GM23248 (cell line): Measurements from ENCODE around the gene TBC1D14.

Experiments used
- EZH2 ChIP-seq: fragments of 200-600 bp; sonication (generic); IDR thresholded peaks from 2 replicates; pipeline ENCODE4 v1.6.1; 2018; ENCODE audit warnings: antibody characterized with exemption, mild to moderate bottlenecking; ENCODE audit not compliant: insufficient read depth, poor library complexity, severe bottlenecking
- EZH2phosphoT487 ChIP-seq: fragments of 200-600 bp; sonication (generic); IDR thresholded peaks from 2 replicates; pipeline ENCODE4 v1.6.1; 2018; ENCODE audit warnings: antibody characterized with exemption, moderate library complexity, mild to moderate bottlenecking, low read depth; ENCODE audit not compliant: insufficient read depth

DNA sequence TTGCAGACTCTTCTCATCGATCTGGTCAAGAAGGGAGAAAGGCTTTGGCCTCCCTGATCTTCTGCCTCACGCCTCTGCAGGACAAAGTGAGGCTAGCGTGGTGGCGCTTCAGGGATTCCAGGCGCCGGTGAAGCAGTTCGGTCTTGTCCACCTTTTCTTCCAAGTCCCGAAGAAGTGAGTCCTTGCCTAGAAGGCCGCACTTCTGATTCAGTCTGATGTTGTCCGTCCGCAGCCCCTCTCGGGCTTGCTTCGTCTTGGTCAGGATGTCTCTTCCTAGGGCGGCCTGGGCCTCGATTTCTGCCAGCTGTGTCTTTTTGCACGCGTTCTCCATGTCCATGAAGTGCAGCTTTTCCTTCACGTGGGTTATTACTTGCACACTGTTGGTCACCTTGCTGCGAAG lies 131.6 kb downstream of the TBC1D14 start:
- TF ChIP-seq EZH2 (no peak), EZH2phosphoT487 (no peak)
